HL-60 (cell line): ENCODE results near the gene MYH11.

Experiments
- DNase-seq, 2 experiments: peaks; one replicate each; pipeline ENCODE4 v3.0.0-alpha.2; 2010 to 2020; ENCODE audit warnings: low read depth in 1 of 2, low spot score in 1 of 2
- H3K27ac ChIP-seq: fragments of 250-450 bp; sonication (Bioruptor Pico); replicated peaks from 2 replicates; pipeline ENCODE4 v1.5.1; 2020; ENCODE audit warnings: mild to moderate bottlenecking, moderate library complexity
- H3K27me3 ChIP-seq: fragments of 250-450 bp; sonication (Bioruptor Pico); 2 replicates; pipeline ENCODE4 v1.5.1; 2021; ENCODE audit warnings: mild to moderate bottlenecking, moderate library complexity; ENCODE audit not compliant: insufficient read depth, poor library complexity, severe bottlenecking
- H3K4me3 ChIP-seq: replicated peaks from 2 replicates; pipeline ENCODE4 v1.5.1; 2011; ENCODE audit warnings: mild to moderate bottlenecking, control low read depth, low read length; ENCODE audit not compliant: insufficient read depth
- GABPA ChIP-seq: IDR thresholded peaks from 2 replicates; pipeline ENCODE4 v1.6.1; 2012; ENCODE audit warnings: low read depth
- POLR2AphosphoS5 ChIP-seq: IDR thresholded peaks from 2 replicates; pipeline ENCODE4 v1.6.1; 2012; ENCODE audit warnings: low read depth
- REST ChIP-seq: IDR thresholded peaks from 2 replicates; pipeline ENCODE4 v1.6.1; 2012; ENCODE audit warnings: low read depth; ENCODE audit not compliant: insufficient replicate concordance
- SPI1 ChIP-seq: IDR thresholded peaks from 2 replicates; pipeline ENCODE4 v1.6.1; 2012; ENCODE audit warnings: low read depth, mild to moderate bottlenecking, borderline replicate concordance
- TF ChIP-seq, protein P1 (sequence below): IDR thresholded peaks from one replicate; pipeline ENCODE4 v1.5.1; 2011; ENCODE audit warnings: low read length, control low read depth, inconsistent platforms; ENCODE audit not compliant: insufficient read depth

The MYH11 gene

GRCh38 chr16:15737140-15737644 is 119.6 kb downstream of the MYH11 start:
- no peak overlapping the region for H3K4me3 ChIP-seq
- H3K27ac ChIP-seq = no peak overlapping the region
- TF ChIP-seq SPI1 = no peak
- no peak for TF ChIP-seq REST
- TF ChIP-seq POLR2AphosphoS5 = no peak
- TF ChIP-seq, protein P1, sequence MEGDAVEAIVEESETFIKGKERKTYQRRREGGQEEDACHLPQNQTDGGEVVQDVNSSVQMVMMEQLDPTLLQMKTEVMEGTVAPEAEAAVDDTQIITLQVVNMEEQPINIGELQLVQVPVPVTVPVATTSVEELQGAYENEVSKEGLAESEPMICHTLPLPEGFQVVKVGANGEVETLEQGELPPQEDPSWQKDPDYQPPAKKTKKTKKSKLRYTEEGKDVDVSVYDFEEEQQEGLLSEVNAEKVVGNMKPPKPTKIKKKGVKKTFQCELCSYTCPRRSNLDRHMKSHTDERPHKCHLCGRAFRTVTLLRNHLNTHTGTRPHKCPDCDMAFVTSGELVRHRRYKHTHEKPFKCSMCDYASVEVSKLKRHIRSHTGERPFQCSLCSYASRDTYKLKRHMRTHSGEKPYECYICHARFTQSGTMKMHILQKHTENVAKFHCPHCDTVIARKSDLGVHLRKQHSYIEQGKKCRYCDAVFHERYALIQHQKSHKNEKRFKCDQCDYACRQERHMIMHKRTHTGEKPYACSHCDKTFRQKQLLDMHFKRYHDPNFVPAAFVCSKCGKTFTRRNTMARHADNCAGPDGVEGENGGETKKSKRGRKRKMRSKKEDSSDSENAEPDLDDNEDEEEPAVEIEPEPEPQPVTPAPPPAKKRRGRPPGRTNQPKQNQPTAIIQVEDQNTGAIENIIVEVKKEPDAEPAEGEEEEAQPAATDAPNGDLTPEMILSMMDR = no peak
- TF ChIP-seq GABPA = no peak
- DNase-seq = no peak
- no peaks in the 10 kb centered on the region for H3K27me3 ChIP-seq

- no peak for DNase-seq
- no peak overlapping the region for H3K27ac ChIP-seq
- no peak overlapping the region for H3K4me3 ChIP-seq
- no peaks in the 10 kb centered on the region for H3K27me3 ChIP-seq
- TF ChIP-seq SPI1 = no peak
- TF ChIP-seq REST = no peak
- TF ChIP-seq, protein P1 = no peak
- TF ChIP-seq POLR2AphosphoS5 = no peak
- no peak for TF ChIP-seq GABPA
Observed at GRCh38 chr16:15736529-15736928, 120.3 kb downstream of the MYH11 start.

- H3K4me3 ChIP-seq = no peak overlapping the region
- DNase-seq = no peak
- TF ChIP-seq GABPA (no peak), REST (no peak), POLR2AphosphoS5 (no peak), SPI1 (no peak)
- TF ChIP-seq, protein P1 = no peak
- no peaks in the 10 kb centered on the region for H3K27me3 ChIP-seq
- H3K27ac ChIP-seq = no peak overlapping the region
Observed at GRCh38 chr16:15735610-15736009, 121.2 kb downstream of the MYH11 start.
